Middle frontal gyrus (tissue), 1 donor: ENCODE measurements around the gene C22orf15.
"Not testable (repeated sequence)": the region's sequence is repeated elsewhere in the genome, so short reads cannot be mapped to it uniquely, and the experiment has no call there.

ENCODE experiments used
- DNase-seq: peaks from one replicate; pipeline ENCODE4 v3.0.0-alpha.2; 2015; ENCODE audit warnings: low spot score; ENCODE audit errors: extremely low spot score

The C22orf15 gene

GRCh38 chr22:23762842-23763578 lies at the start of gene C22orf15:
Gene C22orf15 (plus strand): TSS chr22:23762990. CDS start chr22:23763307, 317 bp downstream.
- no peak for DNase-seq

DNA sequence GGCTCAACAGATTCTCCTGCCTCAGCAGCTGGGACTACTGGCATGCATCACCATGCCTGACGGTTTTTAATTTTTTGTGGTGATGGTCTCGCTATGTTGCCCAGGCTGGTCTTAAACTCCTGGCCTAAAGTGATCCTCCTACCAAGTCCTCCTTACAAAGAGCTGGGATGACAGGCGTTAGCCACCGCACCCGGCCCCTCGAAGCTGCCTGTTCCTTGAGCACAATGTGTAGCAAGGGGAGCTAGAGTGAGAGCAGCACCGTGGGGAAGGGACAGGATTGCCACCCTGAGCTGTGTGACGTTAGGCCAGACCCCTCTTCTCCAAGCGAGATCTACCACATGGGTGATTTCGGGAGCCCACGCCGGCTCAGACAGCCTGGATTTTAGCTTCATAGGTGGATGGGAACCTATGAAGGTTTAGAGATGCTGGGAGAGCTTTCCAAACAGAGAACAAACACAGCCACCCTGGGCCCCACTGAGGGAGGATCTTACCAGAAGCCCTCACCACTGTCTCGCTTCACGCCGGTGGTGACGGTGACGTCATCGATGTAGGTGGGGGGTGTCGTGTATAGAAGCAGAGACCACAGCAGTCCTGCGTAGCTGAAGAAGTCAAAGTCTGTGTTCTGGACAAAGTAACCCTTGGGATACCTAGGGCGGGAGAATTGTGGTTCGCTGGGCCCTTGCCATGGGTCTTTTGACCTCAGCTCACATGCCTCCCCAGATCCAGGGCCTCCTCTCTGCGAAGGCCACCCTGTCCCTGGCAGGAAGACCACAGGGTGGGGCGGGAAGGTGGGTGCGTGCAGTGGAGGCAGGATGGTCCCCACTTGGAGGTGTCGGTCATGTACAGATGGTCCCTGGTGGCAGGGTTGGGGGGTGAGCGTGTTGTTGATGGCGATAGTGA lies 48.8 kb upstream of the C22orf15 start:
- DNase-seq, result no peak

- no peak for DNase-seq
Observed at GRCh38 chr22:23714596-23715578, 47.9 kb upstream of the C22orf15 start.

GRCh38 chr22:23715806-23716375 lies 46.9 kb upstream of the C22orf15 start:
- DNase-seq, result no peak

DNA sequence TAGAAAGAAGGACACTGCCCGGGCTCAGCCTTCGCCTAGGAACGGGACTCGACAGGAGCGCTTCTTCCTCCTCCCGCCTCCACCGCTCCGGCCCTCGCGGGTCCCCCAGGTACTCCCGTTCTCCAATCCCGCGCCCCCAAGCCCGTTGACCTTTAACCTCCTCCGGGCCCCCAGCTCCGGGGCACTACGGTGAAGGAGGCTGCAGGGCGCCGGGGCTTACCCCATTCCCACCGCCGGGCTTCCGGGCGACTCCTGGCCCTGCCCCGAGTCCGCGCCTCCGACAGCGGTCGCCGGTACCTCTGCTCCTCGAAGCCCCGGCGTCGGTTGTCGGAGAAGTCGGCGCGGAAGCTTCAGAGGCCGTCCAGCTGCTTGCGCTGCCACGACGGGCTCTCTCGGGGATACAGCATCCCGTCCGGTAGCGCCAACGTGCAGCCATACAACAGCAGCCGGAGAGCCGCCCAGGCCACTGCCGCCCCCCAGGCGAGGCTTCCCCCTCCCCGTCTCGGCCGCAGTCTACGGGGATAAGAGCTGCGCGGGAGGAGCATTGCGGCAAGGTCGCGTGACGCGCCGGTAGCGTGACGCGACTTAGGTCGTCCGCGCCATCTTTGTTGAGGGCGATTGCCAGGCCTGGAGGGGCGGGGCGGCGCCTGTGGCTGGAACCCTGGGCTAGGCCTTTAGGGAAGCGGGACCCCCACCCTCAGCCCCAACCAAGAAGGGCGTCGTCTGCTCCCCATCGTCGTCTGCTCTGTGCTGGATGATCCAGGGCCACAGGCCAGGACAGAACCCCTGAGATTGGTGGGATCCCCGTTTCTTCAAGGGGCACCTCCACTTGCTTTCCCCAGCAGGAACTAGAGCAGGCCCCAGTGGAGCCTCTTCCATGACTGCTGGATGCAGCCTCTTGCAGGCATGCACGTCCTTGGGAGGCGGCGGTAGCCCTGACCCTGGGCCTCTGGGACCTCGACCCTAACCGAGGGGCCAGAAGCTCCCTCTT lies 45.7 kb upstream of the C22orf15 start:
- peak; percentile 82 for DNase-seq

- DNase-seq, result no peak
Observed at GRCh38 chr22:23718371-23719165, 44.2 kb upstream of the C22orf15 start.

DNA sequence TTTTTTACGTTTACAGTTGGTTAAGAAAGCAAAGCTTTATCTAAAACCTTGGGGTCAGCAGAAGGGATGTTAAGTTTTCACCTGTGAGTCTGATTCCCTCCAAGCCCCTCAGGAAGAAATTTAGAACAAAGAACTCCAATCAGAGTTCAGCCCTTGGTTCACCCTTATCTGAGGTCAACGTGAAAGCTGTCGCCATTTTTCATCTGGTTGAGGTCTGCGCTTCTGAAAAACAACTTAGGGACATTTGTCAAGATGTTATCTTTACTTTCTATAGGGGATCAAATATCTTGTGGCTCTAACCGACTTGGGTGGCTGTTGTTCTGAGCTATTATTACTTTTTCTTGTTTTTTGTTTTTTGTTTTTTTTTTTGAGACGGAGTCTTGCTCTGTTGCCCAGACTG lies 41.9 kb upstream of the C22orf15 start:
- no peak for DNase-seq

- DNase-seq, result no peak
Observed at GRCh38 chr22:23722160-23722559, 40.6 kb upstream of the C22orf15 start.

DNA sequence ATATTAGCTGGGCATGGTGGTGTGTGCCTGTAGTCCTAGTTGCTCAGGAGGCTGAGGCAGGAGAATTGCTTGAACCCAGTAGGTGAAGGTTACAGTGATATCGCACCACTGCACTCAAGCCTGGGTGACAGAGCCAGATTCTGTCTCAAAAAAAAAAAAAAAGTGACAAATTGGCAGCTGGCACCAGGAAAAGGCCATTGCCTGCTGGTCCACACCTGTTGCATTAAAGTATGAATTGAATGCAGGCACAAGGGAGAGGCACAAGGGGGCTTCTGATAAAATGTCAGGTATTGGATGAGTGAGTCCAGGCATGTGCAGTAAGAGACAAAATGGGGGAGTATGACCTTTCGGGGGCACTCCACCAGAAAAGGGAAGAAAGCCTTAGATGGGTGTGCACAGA lies 40.1 kb upstream of the C22orf15 start:
- no peak for DNase-seq

GRCh38 chr22:23728108-23728507 lies 34.7 kb upstream of the C22orf15 start:
- not testable (repeated sequence) for DNase-seq

- DNase-seq, result no peak
Observed at GRCh38 chr22:23737696-23738095, 25.1 kb upstream of the C22orf15 start.

- no peak for DNase-seq
Observed at GRCh38 chr22:23742505-23743264, 20.1 kb upstream of the C22orf15 start.

DNA sequence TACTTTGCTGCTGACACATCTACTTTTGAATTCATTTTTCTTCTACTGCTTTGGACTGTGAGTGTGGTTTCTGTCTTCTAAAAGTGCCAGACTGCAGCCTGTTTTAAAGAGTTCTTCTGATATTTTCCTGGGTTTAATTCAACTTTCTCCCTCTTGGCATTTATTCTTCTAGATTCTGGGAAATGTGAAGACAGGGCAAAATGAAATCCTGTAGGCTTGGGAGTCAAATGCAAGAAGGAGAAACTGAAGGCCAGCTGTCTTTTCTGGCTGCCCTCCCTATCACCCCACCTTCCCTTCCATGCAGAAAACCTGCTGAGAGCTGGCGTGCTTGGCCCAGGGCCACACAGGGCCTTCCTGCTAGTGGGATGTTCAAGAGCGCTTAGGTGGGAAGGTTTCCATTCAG lies 19.5 kb upstream of the C22orf15 start:
- peak; percentile 4 for DNase-seq

- DNase-seq, result no peak
Observed at GRCh38 chr22:23744001-23744400, 18.8 kb upstream of the C22orf15 start.

DNA sequence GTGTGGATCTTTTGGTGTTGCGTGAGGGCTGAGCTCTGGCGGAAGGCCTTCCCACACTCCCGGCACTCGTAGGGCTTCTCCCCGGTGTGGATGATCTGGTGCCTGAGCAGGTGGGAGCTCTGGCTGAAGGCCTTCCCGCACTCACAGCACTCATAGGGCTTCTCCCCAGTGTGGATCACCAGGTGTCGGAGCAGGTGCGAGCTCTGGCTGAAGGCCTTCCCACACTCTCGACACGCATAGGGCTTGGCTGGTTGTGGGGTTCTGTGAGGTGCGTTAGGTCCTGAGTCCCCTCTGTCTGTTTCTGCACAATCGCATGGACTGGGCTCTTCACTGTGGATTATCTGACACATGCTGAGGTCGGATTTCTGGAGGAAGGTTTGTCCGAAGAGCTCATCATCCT lies 18.3 kb upstream of the C22orf15 start:
- no peak for DNase-seq

- no peak for DNase-seq
Observed at GRCh38 chr22:23745791-23746190, 17.0 kb upstream of the C22orf15 start.

- no peak for DNase-seq
Observed at GRCh38 chr22:23749841-23750301, 12.9 kb upstream of the C22orf15 start.

DNA sequence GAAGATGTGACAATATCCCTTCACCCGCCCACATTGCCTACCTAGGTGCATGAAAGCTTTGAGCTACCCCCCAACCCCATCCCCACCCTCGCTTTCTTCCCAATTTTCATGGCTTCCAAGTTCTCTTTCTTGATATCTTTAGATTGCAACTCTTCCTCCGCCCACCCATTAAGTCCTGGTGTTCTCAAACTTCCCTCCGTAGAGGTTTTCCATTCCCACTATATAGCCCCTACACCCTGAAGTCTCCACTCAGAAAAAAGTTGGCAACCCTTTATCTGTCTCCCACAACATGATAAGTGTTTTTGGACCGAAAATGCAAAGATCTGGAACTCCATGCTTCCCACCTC lies 12.4 kb upstream of the C22orf15 start:
- DNase-seq, result no peak
